ENCODE measurements around the gene KRTAP20-3.

The KRTAP20-3 gene

DNA sequence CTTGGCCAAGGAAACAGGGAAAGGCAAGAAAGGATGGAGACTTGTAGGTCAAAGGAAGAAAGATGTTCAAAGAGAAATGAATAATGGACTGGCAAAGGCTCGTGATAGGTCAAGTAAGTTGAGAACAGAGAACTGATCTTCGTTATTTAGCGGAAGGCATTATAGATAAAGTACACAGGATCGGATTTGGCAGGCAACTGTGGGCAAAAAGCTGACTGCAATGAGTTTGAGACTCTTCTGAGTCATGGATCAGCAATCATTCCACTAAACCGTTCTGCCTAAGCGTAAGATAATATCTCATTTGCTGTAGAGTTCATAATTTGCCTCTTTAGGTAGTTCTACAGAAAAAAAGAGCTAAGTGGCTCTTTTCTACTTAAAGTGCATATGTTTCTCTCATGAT is 41.8 kb downstream of the KRTAP20-3 start:
- no peak for DNase-seq

DNA sequence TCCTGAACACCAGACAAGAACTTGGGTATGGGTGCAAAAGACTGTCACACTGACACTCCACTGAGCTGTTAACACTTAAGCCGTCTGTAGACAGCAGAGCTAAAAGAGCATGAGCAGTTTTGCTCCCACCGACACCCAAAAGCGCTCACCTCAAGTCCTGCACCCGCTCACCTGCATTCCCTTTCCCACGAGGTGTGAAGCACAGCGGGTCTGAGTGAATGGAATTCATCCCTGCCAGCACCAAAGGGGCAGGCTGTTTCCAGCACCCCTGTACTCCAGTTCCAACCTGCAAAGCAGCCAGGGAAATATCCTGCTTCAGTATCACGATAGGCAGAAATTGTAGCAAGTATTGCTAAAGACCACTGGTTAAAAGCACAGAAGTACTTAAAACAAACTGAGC is 47.2 kb downstream of the KRTAP20-3 start:
- no peak for DNase-seq

Data from right kidney (tissue), 1 donor.